IMR-90 (cell line): Measurements from ENCODE around the gene SPARCL1. TPM values are rescaled to one million over a fixed set of nuclear protein-coding genes. Genes with fewer than 3 reads are reported as not detected.

Experiments
- ATAC-seq: fragments of 200-7000 bp; cut with Tn5 transposase; 2 replicates; pipeline ENCODE4 v1.9.1; 2020; ENCODE audit warnings: low read depth, mild to moderate bottlenecking, moderate library complexity
- BruUV-seq: library from RNA; stranded (reverse); fragments of 400-500 nt; replicated peaks from 2 replicates; lab custom pipeline; 2021; lab: Mats Ljungman, UMichigan
- CTCF ChIA-PET: fragments of 300-600 bp; formaldehyde crosslinking; extraction: SDS; loops from one replicate; lab custom pipeline; 2021; ENCODE audit warnings: antibody characterized with exemption; lab: Yijun Ruan, JAX
- POLR2A ChIA-PET: fragments of 300-600 bp; sonication (Branson Sonifier 250); formaldehyde crosslinking; loops from one replicate; lab custom pipeline; 2022; ENCODE audit warnings: antibody characterized with exemption; ENCODE audit not compliant: unreplicated experiment; lab: Charles Lee
- DNase-seq: peaks from one replicate; pipeline ENCODE4 v3.0.0; 2013
- H2AFZ ChIP-seq: replicated peaks from 2 replicates; pipeline ENCODE3; 2013; ENCODE audit warnings: low read length, mild to moderate bottlenecking; ENCODE audit not compliant: poor library complexity
- H2AK5ac ChIP-seq: 2 replicates; pipeline ENCODE4 v1.6.1; 2013; ENCODE audit warnings: low read depth, low read length, inconsistent platforms
- H2AK9ac ChIP-seq: replicated peaks from 2 replicates; pipeline ENCODE3; 2013; ENCODE audit warnings: mild to moderate bottlenecking, low read depth, low read length, moderate library complexity; ENCODE audit not compliant: poor library complexity
- H2BK120ac ChIP-seq: 2 replicates; pipeline ENCODE4 v1.6.1; 2013; ENCODE audit warnings: low read depth, low read length, inconsistent platforms
- H2BK15ac ChIP-seq: 3 replicates; pipeline ENCODE4 v1.6.1; 2013; ENCODE audit warnings: low read depth, low read length, inconsistent platforms
- H2BK20ac ChIP-seq: 2 replicates; pipeline ENCODE4 v1.6.1; 2013; ENCODE audit warnings: low read depth, mild to moderate bottlenecking, inconsistent platforms, low read length, moderate library complexity
- H2BK5ac ChIP-seq: 2 replicates; pipeline ENCODE4 v1.6.1; 2013; ENCODE audit warnings: mild to moderate bottlenecking, low read depth, low read length, inconsistent platforms; ENCODE audit not compliant: poor library complexity, severe bottlenecking
- H3K14ac ChIP-seq: replicated peaks from 2 replicates; pipeline ENCODE4 v1.6.1; 2013; ENCODE audit warnings: low read depth, low read length, inconsistent platforms
- H3K18ac ChIP-seq: 2 replicates; pipeline ENCODE4 v1.6.1; 2013; ENCODE audit warnings: low read depth, low read length, control low read depth
- H3K23ac ChIP-seq: 2 replicates; pipeline ENCODE4 v1.6.1; 2013; ENCODE audit warnings: low read depth, low read length, inconsistent platforms
- H3K27ac ChIP-seq: 2 replicates; pipeline ENCODE4 v1.5.1; 2013; ENCODE audit warnings: mild to moderate bottlenecking, control low read depth, low read length; ENCODE audit not compliant: insufficient read depth
- H3K27me3 ChIP-seq: 2 replicates; pipeline ENCODE4 v1.6.1; 2013; ENCODE audit warnings: low read length; ENCODE audit not compliant: control insufficient read depth, insufficient read depth
- H3K36me3 ChIP-seq: 2 replicates; pipeline ENCODE4 v1.6.1; 2013; ENCODE audit warnings: low read length, mixed read lengths; ENCODE audit not compliant: control insufficient read depth, insufficient read depth
- H3K4ac ChIP-seq: 2 replicates; pipeline ENCODE4 v1.6.1; 2013; ENCODE audit warnings: low read depth, low read length, inconsistent platforms
- H3K4me1 ChIP-seq: 2 replicates; pipeline ENCODE4 v1.6.1; 2013; ENCODE audit warnings: low read length, mixed read lengths; ENCODE audit not compliant: control insufficient read depth, insufficient read depth
- H3K4me2 ChIP-seq: 2 replicates; pipeline ENCODE4 v1.6.1; 2013; ENCODE audit warnings: low read depth, mild to moderate bottlenecking, control low read depth, low read length, moderate library complexity
- H3K4me3 ChIP-seq: 2 replicates; pipeline ENCODE4 v1.5.1; 2013; ENCODE audit warnings: low read depth, mild to moderate bottlenecking, control low read depth, low read length, moderate library complexity; ENCODE audit not compliant: insufficient read depth
- H3K56ac ChIP-seq: 2 replicates; pipeline ENCODE4 v1.6.1; 2013; ENCODE audit warnings: low read length, inconsistent platforms; ENCODE audit not compliant: insufficient read depth; ENCODE audit errors: extremely low read depth
- H3K79me1 ChIP-seq, 2 experiments: 2 replicates each; pipeline ENCODE4 v1.6.1; 2013; ENCODE audit warnings: low read length in 2 of 2, inconsistent platforms in 1 of 2, low read depth in 1 of 2
- H3K9ac ChIP-seq: 2 replicates; pipeline ENCODE4 v1.6.1; 2013; ENCODE audit warnings: low read depth, low read length, control low read depth
- H3K9me1 ChIP-seq: 2 replicates; pipeline ENCODE4 v1.6.1; 2013; ENCODE audit warnings: low read length, inconsistent platforms; ENCODE audit not compliant: insufficient read depth
- H3K9me3 ChIP-seq: 2 replicates; pipeline ENCODE4 v1.6.1; 2013; ENCODE audit warnings: low read length; ENCODE audit not compliant: control insufficient read depth, insufficient read depth
- H4K20me1 ChIP-seq: 2 replicates; pipeline ENCODE4 v1.6.1; 2013; ENCODE audit warnings: low read length, inconsistent platforms; ENCODE audit not compliant: insufficient read depth
- H4K5ac ChIP-seq: 2 replicates; pipeline ENCODE4 v1.6.1; 2013; ENCODE audit warnings: mild to moderate bottlenecking, low read depth, low read length, control low read depth
- H4K8ac ChIP-seq, 2 experiments: 2 replicates each; pipeline ENCODE4 v1.6.1; 2013; ENCODE audit warnings: low read depth in 2 of 2, low read length in 2 of 2, control low read depth in 1 of 2, inconsistent platforms in 1 of 2
- H4K91ac ChIP-seq: 2 replicates; pipeline ENCODE4 v1.6.1; 2013; ENCODE audit warnings: low read depth, low read length, inconsistent platforms; ENCODE audit not compliant: insufficient read depth
- CHD1 ChIP-seq: IDR thresholded peaks from 2 replicates; pipeline ENCODE4 v1.6.1; 2012; ENCODE audit warnings: low read depth, low read length, improper control_type of control experiment
- MAFK ChIP-seq: IDR thresholded peaks from 2 replicates; pipeline ENCODE4 v1.6.1; 2012; ENCODE audit warnings: low read depth, low read length, improper control_type of control experiment
- WGBS, 2 experiments: methylation state at CpG; one replicate each; pipeline versions ENCODE4 v1.1.5 to v1.1.7; 2013; ENCODE audit warnings: missing lambda C conversion rate in 2 of 2; ENCODE audit not compliant: insufficient read length in 1 of 2; ENCODE audit errors: extremely low coverage in 2 of 2; 5-methylcytosine and 5-hydroxymethylcytosine counted together
- dilution Hi-C: fragments of 300-500 bp; cut with HindIII; formaldehyde crosslinking; loops from one replicate; pipeline ENCODE4 v1.14.3; 2018; ENCODE audit warnings: low sequenced_read_pairs; ENCODE audit not compliant: unreplicated experiment
- in situ Hi-C: fragments of 300-500 bp; cut with MboI; formaldehyde crosslinking; loops from 3 replicates; pipeline ENCODE4 v1.14.3; 2019; ENCODE audit warnings: low sequenced_read_pairs, inconsistent platforms, mixed read lengths
- intact Hi-C: fragments of 100-400 bp; cut with micrococcal nuclease; formaldehyde crosslinking; loops from 2 replicates; pipeline ENCODE4 v1.10.0; 2022
- polyA plus RNA-seq, 3 experiments: library from polyadenylated mRNA; depleted of rRNA; stranded (reverse); fragments of >200 nt; gene quantifications; 2 replicates each; pipeline ENCODE4 v1.2.3, GENCODE V29; 2012; ENCODE audit warnings: low replicate concordance in 1 of 3
- total RNA-seq: library from RNA; depleted of rRNA; stranded (reverse); fragments of >200 nt; gene quantifications from 2 replicates; pipeline ENCODE4 v1.2.3, GENCODE V29; 2012

Gene SPARCL1
- total and polyA plus RNA-seq, 2 of the 4 experiments (the other 2 are of a cell fraction), result not detected

DNA sequence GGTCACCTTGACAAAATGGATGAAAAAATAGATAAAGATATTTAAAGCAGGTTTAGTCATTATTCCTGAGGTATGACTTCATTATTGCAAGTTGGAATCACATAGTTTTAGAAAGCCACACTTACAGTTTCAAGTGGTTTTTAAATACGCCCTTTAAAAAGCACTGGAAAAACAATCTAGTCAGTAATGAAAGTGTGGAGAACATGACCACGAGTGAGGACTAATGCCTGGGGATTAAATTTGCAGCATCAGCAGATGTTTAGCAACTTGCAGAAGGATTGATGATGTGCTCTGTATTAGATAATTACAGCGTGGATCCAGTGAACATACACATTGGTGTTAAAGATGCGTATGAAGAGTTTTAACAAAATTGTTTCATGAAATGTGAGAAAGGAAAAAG is 5.9 kb downstream of the SPARCL1 start:
- ChIA-PET POLR2A (no interaction called here), CTCF (no interaction called here)
- Histone ChIP-seq H4K5ac (no peak overlapping the region), H3K4me3 (no peak overlapping the region), H3K4me1 (peaks cover 3% of the 10 kb centered on the region; the same call in 1 of the 2 replicates), H3K14ac (no peak overlapping the region), H3K4ac (no peak overlapping the region), H4K91ac (no peak overlapping the region), H3K56ac (no peak overlapping the region), H3K36me3 (no peaks in the 10 kb centered on the region), H3K79me1 (no peaks in the 10 kb centered on the region), H2AK9ac (no peak overlapping the region), H2AK5ac (no peak overlapping the region), H3K9ac (no peak overlapping the region), H3K23ac (no peak overlapping the region), H2BK15ac (no peak overlapping the region), H3K18ac (no peak overlapping the region), H3K27ac (no peak overlapping the region), H3K27me3 (no peaks in the 10 kb centered on the region), H3K4me2 (no peak overlapping the region), H4K8ac (no peak overlapping the region), H3K9me1 (0 out of 2 replicates have a peak, but pooled peaks cover 5% of the 10 kb centered on the region), H2AFZ (no peak overlapping the region), H2BK5ac (no peak overlapping the region), H2BK120ac (no peak overlapping the region), H4K20me1 (no peaks in the 10 kb centered on the region), H2BK20ac (no peak overlapping the region), H3K9me3 (no peaks in the 10 kb centered on the region)
- TF ChIP-seq MAFK, result peak; percentile 88
- no peak for TF ChIP-seq CHD1
- dilution Hi-C loops (no loop called here), in situ Hi-C loops (no loop called here), intact Hi-C loops (no loop called here)
- 20% methylated on average over 1 of the region's 4 CpGs; no CpG with 5 or more reads in 1 of the 2 experiments for WGBS, 2 experiments
- no peak for DNase-seq
- BruUV-seq, result no TSS peak
- ATAC-seq, result no peak
